Pulmonary artery endothelial cell (primary cell): Measurements from ENCODE around the gene PLA2G2F. TPM values are rescaled to one million over a fixed set of nuclear protein-coding genes. Genes with fewer than 3 reads are reported as not detected.

ENCODE experiments used
- DNase-seq: peaks from one replicate; pipeline ENCODE4 v3.0.0-alpha.2; 2011; ENCODE audit warnings: low read depth, low spot score
- total RNA-seq: library from RNA; depleted of rRNA; stranded (reverse); fragments of >200 nt; gene quantifications from 2 replicates; pipeline ENCODE4 v1.2.3, GENCODE V29; 2014

The PLA2G2F gene
- total RNA-seq, 1 donor from 2014 or later = not detected

- DNase-seq = no peak
Measured at GRCh38 chr1:20142001-20142710, 3.0 kb downstream of the PLA2G2F start.

- no peak for DNase-seq
Measured at GRCh38 chr1:20143318-20143717, 4.2 kb downstream of the PLA2G2F start.

DNA sequence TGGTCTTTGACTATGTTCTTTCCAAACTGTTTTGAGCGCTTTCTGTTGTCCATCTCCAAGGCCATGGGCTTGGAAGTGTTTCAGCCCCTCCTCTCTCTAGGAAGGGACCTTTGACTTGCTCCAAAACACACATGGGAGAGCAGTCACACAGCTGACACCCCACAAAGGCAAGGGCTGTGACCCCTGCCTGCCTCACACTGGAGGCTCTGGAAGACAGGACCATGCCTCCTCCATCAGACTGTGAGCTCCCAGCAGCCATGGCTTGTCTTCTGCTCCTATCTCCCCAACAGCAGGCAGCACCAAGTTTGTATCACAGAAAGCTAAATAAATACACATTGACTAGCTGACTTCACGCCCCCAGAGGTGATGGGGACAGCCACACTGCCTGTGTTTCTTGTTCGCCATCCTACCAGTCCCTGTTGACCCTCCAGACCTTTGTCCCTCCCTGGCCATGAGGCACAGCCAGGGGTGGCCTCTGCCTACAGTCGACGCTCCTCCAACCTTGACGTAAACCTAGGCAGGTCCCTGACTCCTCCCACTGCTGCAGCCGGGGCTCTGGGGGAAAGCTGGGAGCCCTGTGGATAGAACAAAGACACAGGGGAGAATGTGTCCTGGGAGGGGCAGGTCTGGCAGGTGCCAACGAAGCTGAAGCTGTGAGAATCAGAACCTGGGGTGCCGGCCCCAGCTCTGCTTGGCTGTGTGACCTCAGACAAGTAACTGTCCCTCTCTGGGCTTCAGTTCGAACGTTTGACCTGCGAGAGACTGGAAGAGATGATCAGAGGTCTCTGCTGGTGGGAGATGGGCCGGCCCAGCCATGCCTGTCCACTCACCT, 4.8 kb downstream of the PLA2G2F start:
- no peak for DNase-seq

DNA sequence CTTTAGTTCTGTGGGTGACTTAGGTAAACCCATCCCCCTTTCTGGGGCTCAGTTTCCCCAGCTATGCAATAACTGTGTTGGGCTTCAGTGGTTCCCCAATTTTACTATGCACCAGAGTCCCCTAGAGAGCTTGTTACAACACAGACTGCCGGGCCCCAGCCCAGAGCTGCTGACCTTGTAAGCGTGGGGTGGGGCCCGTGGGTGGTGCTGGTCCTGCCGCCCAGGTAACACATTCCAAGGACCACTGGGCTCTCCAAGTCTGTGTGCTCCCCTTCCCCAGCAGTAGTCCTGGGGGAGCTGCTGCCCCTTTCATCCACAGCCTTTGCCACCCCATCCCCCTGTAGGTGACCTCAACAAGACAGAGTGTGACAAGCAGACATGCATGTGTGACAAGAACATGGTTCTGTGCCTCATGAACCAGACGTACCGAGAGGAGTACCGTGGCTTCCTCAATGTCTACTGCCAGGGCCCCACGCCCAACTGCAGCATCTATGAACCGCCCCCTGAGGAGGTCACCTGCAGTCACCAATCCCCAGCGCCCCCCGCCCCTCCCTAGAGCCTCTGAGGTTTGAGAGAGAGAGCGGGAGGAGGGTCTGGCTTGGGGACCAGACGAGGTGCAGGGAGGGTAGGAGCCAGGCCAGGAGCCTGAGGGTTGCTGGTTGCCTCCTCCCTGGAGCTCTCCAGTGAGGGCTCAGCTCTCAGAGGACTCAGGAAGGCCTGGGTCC, 8.9 kb downstream of the PLA2G2F start:
- no peak for DNase-seq

- no peak for DNase-seq
Measured at GRCh38 chr1:20148571-20149500, 9.7 kb downstream of the PLA2G2F start.

GRCh38 chr1:20149601-20150325, 10.6 kb downstream of the PLA2G2F start:
- no peak for DNase-seq

GRCh38 chr1:20150326-20150705, 11.2 kb downstream of the PLA2G2F start:
- no peak for DNase-seq

- no peak for DNase-seq
Measured at GRCh38 chr1:20150969-20151368, 11.8 kb downstream of the PLA2G2F start.

DNA sequence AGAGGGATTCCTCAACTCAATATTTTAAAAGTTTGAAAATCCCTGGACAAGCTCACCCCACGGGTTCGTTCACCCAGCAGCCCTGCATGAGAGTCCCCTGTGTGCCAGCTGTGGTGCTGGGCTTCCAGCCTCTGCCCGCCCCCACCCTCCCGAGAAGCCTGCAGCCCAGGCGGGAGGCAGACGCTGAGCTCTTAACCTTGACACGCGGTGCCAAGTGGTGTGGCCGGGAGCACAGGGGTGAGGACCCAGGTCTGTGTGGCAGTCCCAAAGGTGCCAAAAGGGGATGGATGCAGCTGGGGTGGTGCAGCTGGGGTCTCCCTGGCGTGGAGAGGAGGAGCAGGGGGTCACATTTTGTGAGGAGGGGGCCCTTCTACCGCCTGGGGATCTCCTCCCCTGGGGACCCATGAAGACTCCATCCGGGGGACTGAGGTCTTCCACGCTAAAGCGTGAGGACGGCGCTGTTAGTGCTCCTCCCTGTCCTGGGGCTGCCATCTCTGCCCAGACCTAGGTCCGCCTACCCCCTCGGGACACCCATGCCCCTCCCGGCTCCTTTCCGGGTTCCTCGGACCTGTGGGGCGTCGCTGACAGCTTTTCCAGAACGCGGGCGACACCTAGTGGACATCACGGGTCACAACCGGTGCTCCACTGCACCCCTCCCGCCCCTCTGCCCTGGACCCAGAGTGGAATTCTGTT, 12.9 kb downstream of the PLA2G2F start:
- no peak for DNase-seq

DNA sequence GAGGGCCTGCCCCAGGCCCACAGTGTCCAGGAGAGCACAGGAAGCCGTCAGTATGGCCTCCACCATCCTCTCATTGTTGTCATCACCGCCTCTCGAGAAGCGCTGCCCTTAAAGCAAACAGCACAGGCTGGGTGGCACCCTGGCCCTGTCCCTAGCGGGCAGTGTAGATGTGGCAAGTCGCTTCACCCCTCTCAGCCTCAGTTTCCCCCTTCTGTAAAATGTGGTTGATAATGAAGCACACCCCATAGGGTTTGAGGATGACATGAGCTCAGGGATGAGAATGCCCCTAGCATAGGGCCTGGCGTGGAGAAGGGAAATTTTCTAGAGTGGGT, 13.4 kb downstream of the PLA2G2F start:
- DNase-seq = no peak

DNA sequence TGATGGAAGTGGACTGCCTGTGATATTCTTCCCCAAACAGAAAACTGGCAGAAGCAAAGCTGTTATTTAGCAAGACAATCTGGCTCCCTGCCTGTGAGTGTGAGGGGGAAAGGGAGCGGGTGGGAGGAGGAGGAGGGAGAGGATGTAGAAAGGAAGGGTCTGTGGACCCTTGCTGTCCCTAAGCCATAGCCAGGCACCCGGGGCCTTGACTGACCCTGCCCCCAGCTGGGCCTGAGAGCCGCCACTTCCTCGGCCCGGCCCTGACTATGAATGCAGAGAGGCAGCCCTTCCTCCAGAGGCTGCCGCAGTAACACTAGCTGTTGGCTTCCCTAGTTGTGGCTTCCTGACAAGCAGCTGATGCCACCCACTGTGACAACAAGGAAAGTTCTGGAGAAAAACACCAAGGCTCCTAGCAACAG, 13.9 kb downstream of the PLA2G2F start:
- no peak for DNase-seq

DNA sequence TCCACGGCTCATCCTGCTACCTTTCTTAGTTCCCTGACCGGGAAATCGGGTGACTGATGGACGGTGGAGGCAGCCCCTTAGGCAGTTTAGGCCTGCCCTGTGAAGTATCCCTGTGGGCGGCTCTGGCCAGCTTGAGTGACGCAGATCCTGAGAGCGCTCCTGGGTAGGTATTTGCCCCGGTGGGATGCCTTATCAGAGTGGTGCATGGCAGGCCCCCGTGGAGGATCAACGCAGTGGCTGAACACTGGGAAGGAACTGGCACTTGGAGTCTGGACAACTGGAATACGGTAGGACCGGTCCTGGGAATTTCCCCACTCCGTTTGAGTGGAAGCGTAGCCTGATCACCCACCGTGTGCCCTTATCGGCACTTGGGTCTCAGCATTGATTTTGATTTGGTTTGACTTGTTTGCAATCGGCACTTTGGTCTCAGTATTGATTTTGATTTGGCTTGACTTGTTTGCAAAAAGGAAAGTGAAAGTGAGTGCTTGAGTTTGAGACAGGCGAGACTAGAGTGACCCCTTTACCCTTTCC, 15.2 kb downstream of the PLA2G2F start:
- DNase-seq = no peak

DNA sequence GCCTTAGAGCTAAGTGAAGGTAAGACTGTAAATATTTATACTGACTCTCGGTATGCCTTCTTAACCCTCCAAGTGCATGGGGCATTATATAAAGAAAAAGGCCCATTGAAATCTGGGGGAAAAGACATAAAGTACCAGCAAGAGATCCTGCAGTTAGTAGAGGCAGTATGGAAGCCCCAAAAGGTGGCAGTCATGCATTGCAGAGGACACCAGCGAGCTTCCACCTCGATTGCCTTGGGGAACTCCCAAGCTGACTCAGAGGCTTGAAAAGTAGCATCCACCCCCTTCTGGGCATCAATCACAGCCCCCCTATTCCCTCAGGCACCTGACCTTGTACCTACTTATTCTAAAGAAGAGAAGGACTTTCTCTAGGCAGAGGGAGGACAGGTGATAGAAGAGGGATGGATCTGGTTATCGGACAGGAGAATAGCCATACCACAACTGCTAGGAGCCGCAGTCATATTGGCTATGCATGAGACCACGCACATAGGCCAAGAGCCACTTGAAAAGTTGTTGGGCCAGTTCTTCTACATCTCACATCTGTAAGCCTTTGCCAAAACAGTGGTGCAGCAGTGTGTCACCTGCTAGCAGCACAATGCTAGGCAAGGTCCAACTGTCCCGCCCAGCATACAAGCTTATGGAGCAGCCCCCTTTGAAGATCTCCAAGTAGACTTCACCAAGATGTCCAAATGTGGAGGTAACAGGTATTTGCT, 19.4 kb downstream of the PLA2G2F start:
- DNase-seq = no peak

DNA sequence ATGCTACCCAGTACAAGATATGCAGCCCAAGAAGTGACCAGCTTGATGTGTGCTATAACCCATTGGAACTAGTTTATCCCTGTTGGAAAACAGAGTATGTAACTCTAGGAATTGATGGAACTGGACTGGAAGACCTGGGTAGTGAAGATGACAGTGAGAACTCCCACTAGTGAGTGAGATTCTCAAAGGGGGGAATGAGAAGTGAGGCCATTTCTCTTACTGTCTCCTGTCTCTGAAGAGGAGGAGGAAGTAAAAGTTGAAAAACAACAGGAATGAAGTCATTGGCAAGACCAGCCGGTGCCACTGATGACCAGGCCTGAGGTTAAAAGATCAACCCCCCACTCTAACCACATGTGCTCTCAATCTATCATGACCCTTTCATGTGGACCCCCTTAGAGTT, 20.9 kb downstream of the PLA2G2F start:
- no peak for DNase-seq

DNA sequence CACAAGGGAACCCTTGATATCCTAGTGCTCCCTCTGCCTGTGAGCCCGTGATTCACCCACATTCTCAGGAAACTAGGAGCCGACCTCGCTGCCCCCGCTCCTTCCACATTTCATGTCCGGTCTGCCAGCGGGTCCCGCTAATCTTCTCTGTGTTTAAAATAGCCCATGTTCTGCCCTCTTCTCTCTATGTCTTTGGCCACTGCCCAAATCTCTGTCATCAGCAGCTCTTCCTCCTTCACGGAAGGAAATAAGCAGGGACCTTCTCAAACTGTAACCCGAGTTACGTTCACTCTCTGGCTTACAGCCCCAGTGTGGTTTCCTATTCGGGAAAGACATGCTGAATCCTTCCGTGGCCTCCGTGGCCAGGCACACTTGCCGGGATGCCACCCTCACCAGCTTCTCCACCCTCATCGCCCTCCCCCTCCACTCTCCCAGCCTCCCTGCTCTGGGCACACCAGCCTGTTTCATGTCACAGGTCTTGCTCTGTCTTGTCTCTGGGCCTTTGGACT, 25.6 kb downstream of the PLA2G2F start:
- no peak for DNase-seq

DNA sequence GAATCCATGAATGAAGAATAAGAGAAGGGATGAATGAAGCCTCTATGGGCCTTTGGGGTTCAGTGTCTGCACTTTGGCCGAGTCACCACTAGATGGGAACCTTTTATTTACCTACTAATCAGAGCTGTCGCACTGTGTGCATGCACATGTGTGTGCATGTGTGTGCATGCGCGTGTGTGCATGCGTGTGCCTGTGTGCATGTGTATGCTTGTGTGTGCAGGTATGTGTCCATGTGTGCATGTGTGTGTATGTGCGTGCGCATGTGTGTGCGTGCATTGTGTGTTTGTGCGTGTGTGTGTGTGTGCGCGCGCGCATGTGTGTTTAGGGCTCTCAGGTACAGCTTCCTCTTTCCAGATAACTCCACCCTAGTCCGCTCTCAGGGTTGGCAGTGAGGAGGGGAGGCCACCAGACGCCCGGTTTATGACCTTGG, 26.4 kb downstream of the PLA2G2F start:
- no peak for DNase-seq

- DNase-seq = no peak
Measured at GRCh38 chr1:20166051-20166450, 26.9 kb downstream of the PLA2G2F start.

DNA sequence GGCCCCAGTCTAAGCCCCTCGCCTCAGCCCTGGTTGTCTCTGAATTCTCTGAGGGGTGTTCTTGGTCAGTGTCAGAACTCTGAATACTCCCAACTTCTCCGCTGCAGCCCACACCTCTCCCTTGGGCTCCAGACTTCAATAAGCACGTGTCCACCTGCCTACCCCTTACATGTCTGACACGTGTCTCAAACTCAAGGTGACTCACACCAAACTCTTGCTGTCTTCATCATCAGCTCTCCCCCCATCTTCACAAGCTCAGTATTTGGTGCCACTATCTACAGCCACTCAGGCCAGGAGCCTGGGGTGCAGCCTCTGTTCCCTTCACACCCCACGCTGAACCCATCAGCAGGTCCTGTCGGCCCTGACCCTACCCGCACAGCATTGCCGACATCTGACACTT, 28.0 kb downstream of the PLA2G2F start:
- no peak for DNase-seq
